Measurements from ENCODE around the gene COG5.

- TF ChIP-seq CTCF (conservative IDR thresholded peaks at IDR 0.05; ENCODE audit: low read depth, low read length) (no peak), EZH2 (IDR thresholded peaks at IDR 0.05; ENCODE audit: borderline replicate concordance, low read depth, low read length, poor library complexity, severe bottlenecking) (no peak)
These were observed 272.3 kb downstream of the COG5 start for GRCh38 chr7:107291434-107291833.
